ENCODE results near the gene CNGB1.
"Not testable (repeated sequence)": the region's sequence is repeated elsewhere in the genome, so short reads cannot be mapped to it uniquely, and the experiment has no call there.

Gene CNGB1

GRCh38 chr16:57883480-57883879 is 87.4 kb downstream of the CNGB1 start:
- no peak for DNase-seq

GRCh38 chr16:57882792-57883191 is 88.1 kb downstream of the CNGB1 start:
- DNase-seq = no peak

DNA sequence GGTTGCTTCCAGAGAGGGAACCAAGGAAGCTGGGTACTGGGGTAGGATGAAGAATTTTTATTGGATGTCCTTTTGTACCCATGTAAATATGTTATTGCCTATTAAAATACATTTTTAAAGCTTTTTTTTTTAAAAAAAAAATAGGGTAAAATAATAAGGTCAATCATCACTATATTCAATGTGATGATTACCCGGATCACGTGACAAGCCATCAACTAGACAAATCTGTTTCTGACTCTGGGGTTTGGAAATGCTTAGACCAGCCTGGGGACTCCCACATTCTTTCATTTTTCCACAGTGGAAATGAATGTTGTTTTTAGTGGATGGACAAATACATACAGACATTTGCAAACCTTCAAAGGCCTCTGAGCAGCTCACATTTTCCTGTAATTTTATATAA is 88.7 kb downstream of the CNGB1 start:
- DNase-seq = no peak

GRCh38 chr16:57878586-57878985 is 92.3 kb downstream of the CNGB1 start:
- DNase-seq = no peak

- no peak for DNase-seq
Observed at GRCh38 chr16:57876210-57876609, 94.7 kb downstream of the CNGB1 start.

DNA sequence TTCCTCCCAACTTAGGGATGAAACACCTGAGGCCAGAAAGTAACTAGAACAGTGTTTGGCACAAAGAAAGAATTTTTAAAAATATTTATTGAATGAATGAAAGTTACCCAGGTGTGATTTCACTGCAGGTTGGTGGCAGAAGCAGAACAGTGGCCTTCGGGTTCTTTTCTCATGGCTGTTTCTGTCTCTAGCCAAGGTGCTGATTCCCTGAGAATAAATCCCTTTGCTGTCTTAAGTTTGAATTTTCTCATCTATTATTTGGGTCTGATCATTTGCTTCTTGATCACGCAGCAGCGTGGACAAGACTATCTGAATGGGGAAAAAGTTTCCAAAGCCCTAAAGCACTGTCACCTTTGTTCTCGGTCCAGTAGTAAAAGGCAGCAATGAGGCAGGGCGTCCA is 95.6 kb downstream of the CNGB1 start:
- DNase-seq = no peak

GRCh38 chr16:57873218-57873617 is 97.7 kb downstream of the CNGB1 start:
- no peak for DNase-seq

DNA sequence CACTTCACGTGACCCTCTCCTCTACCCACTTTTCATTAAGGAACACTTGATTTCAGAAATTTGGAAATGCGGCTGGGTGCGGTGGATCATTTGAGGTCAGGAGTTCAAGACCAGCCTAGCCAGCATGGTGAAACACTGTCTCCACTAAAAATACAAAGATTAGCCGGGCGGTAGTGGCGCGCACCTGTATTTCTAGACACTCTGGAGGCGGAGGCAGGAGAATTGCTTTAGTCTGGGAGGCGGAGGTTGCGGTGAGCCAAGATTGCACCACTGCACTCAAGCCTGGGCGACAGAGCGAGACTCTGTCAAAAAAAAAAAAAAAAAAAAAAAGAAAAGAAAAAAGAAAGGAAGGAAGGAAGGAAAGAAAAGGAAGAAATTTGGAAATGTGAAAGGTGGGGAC is 98.2 kb downstream of the CNGB1 start:
- DNase-seq = not testable (repeated sequence)

GRCh38 chr16:57871456-57871855 is 99.5 kb downstream of the CNGB1 start:
- no peak for DNase-seq

DNA sequence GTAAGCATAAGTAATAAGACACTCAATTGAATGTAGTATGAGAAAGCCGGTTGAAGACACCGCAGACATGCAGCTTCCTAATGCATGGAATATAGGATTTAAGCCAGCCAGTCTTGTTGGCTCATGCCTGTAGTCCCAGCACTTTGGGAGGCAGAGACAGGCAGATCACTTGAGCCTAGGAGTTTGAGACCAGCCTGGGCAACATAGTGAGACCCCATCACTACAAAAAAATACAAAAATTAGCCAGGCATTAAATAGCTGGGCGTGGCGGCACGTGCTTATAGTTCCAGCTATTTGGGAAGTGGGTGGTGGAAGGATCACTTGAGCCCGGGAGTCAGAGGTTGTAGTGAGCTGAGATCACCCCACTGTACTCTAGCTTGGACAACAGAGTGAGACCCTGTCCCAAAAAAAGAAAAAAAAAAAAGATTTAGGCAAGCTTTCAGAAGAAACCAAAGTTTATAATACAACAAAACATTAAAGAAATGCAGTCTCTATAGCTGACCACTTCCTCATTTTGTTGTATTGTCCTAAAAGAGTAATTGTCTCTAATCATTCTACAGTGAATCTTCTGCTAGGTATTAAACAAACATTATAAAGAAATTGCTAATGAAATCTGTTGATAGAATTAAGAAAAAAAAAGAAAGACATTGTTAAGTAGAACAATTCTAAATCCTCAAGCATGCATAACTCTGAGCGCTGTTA is 100.0 kb downstream of the CNGB1 start:
- DNase-seq = no peak

GRCh38 chr16:57868913-57869520 is 101.9 kb downstream of the CNGB1 start:
- DNase-seq = no peak

DNA sequence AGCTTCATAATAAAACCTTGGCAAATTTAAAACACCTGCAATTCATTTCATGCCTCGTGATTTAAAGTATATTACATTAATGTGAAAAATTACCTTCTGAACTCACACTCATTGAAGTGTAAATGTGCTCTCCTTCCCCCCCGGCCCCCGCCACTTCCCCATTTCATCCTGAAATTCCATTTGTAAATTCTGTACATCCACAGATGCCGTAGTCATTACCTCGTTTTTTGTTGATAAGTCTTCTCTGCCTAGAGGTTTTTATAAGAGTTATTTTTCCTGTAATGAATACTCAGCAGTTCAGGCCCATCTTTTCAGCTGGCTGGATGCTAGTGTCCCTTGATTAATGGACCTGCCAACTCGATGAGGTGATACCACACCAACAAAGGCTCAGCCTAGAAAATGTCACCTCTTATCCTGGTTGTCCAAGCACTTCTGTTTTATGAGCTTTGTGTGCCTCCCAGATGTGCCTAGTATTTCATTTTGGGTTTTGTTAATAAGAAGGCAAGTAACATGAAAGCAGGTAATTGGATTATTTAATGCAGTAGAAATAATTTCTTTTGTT is 103.8 kb downstream of the CNGB1 start:
- no peak for DNase-seq

DNA sequence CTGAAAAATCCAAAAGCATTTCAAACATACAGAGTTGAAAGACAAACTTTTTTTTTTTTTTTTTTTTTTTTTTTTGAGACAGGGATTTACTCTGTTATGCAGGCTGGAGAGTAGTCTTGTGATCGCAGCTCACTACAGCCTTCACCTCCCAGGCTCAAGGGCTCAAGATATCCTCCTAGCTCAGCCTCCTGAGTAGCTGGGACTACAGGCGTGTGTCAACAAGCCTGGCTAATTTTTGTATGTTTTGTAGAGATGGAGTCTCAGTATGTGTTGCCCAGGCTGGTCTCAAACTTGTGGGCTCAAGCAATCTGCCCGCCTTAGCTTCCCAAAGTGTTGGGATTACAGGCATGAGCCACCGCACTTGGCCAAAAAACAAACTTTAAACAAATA is 104.4 kb downstream of the CNGB1 start:
- DNase-seq = no peak

GRCh38 chr16:57865746-57866528 is 105.0 kb downstream of the CNGB1 start:
- DNase-seq = no peak

- DNase-seq = no peak
Observed at GRCh38 chr16:57863434-57864160, 107.3 kb downstream of the CNGB1 start.

GRCh38 chr16:57862698-57863433 is 108.1 kb downstream of the CNGB1 start:
- no peak for DNase-seq

- DNase-seq = peak; percentile 8
Observed at GRCh38 chr16:57859331-57859730, 111.6 kb downstream of the CNGB1 start.

- DNase-seq = no peak
Observed at GRCh38 chr16:57858635-57859034, 112.3 kb downstream of the CNGB1 start.

DNA sequence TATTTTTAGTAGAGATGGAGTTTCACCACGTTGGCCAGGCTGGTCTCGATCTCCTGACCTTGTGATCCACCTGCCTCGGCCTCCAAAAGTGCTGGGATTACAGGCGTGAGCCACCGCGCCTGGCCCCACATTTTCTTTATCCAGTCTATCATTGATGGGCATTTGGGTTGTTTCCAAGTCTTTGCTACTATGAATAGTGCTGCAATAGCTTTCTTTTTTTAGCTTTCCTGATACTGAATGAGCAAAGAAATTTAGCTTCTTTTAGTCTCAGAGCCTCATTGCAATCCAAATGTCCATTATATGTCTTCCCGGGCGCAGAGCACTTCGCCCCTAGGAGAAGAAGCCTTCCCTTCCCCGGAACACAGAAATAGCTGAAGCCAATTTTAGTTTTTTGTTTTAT is 112.9 kb downstream of the CNGB1 start:
- not testable (repeated sequence) for DNase-seq

- no peak for DNase-seq
Observed at GRCh38 chr16:57855188-57855587, 115.7 kb downstream of the CNGB1 start.

DNA sequence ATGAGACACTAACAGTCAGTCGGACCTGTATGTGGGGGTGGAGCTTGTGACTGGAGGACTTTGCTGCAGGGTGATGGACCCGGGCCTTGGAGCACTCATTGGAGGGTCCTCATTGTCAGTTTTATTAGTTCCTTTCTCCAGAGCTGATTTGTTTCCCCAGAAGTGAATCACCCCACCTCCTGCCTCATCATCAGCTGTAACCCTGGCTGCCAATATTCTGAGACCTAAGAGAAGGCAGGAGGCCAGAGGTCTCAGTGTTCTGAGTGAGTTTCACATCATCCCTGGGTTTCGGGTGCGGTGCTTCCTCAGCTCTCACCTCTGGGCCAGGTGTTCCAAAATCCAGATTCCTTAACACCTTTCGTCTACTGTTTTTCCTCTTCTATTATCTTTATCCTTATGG is 118.7 kb downstream of the CNGB1 start:
- DNase-seq = no peak

GRCh38 chr16:57848181-57848580 is 122.7 kb downstream of the CNGB1 start:
- no peak for DNase-seq

All from activated CD4-positive, alpha-beta T cell treated with anti-CD3 and anti-CD28 coated beads for 48 hours (primary cell).